Kidney (tissue), 14 donors: ENCODE results near the gene USB1. TPM values are rescaled to one million over a fixed set of nuclear protein-coding genes. Genes with fewer than 3 reads are reported as not detected.

Experiments used
- DNase-seq, 5 donors: peaks; one replicate each; pipeline ENCODE4 v3.0.0-alpha.2; 2013 to 2020
- FAIRE-seq: peaks from 2 replicates; lab custom pipeline; 2012; peaks lifted over from hg19 to GRCh38; lab: Jason Lieb, UNC
- H3K27ac ChIP-seq, 2 donors: one replicate each; pipeline ENCODE4 v1.7.0; 2013; ENCODE audit warnings: low read depth in 2 of 2, low read length in 2 of 2, inconsistent platforms in 1 of 2
- H3K27me3 ChIP-seq: one replicate; pipeline ENCODE4 v1.7.1; 2013; ENCODE audit warnings: low read length, inconsistent platforms; ENCODE audit not compliant: control insufficient read depth, insufficient read depth
- H3K36me3 ChIP-seq, 3 donors: one replicate each; pipeline versions ENCODE4 v1.7.0 to v1.7.1; 2013; ENCODE audit warnings: low read length in 3 of 3, control low read depth in 1 of 3, inconsistent platforms in 1 of 3; ENCODE audit not compliant: insufficient read depth in 3 of 3, control insufficient read depth in 2 of 3
- H3K4me1 ChIP-seq, 3 donors: one replicate each; pipeline versions ENCODE4 v1.7.0 to v1.7.1; 2013; ENCODE audit warnings: low read length in 3 of 3, inconsistent platforms in 1 of 3, low read depth in 1 of 3; ENCODE audit not compliant: control insufficient read depth in 2 of 3, insufficient read depth in 2 of 3
- H3K4me3 ChIP-seq, 3 donors: one replicate each; pipeline versions ENCODE4 v1.7.0 to v1.8.1; 2013; ENCODE audit warnings: low read length in 3 of 3, control low read depth in 1 of 3, inconsistent platforms in 1 of 3
- H3K9ac ChIP-seq, 3 donors: one replicate each; pipeline versions ENCODE4 v1.7.0 to v1.7.1; 2013; ENCODE audit warnings: low read length in 3 of 3, control low read depth in 1 of 3, inconsistent platforms in 1 of 3
- H3K9me3 ChIP-seq, 3 donors: one replicate each; pipeline versions ENCODE4 v1.7.0 to v1.7.1; 2013; ENCODE audit warnings: low read length in 3 of 3, control low read depth in 1 of 3, inconsistent platforms in 1 of 3; ENCODE audit not compliant: control insufficient read depth in 2 of 3, insufficient read depth in 1 of 3
- CTCF ChIP-seq: IDR thresholded peaks from 3 replicates; pipeline ENCODE4 v1.5.1; 2012; ENCODE audit warnings: mild to moderate bottlenecking, moderate library complexity, borderline replicate concordance; ENCODE audit not compliant: insufficient read depth; ENCODE audit errors: extremely low read depth
- intact Hi-C: fragments of 100-400 bp; cut with DNase I; formaldehyde crosslinking; loops from one replicate; pipeline ENCODE4 v1.11.1; 2022
- polyA plus RNA-seq: library from polyadenylated mRNA; stranded (reverse); fragments of 350-450 nt; fragmentation: Illumina TruSeq; extraction: RNeasy Lipid Tissue Mini Kit (QIAGEN cat#74804); gene quantifications from one replicate; pipeline ENCODE4 v1.2.3, GENCODE V29; 2014; ENCODE audit warnings: low read depth, low replicate concordance; ENCODE audit not compliant: insufficient read depth
- total RNA-seq: library from RNA; stranded (reverse); fragmentation: NEBNext Ultra II Directional; extraction: Animal tissue kit (Norgen Biotek cat#: 25700); gene quantifications from one replicate; pipeline ENCODE4 v1.2.1, GENCODE V29; 2021
- donor health status: control.
- donor health status: control.
- donor health status: control.
- donor health status: control.
- donor health status: control.
- donor health status: DM: yes; HTN: yes; CAD: no.
- donor health status: Normal renal cell carcinoma (clear cell type).

Gene USB1
- total and polyA plus RNA-seq, 2 donors from 2014 or later = 18.3 to 32.8 TPM

- peak in 4 of 5 donors; percentile 14 to 79 (median 41) for DNase-seq
- Histone ChIP-seq H3K27ac (no peak overlapping the region), H3K9me3 (no peaks in the 10 kb centered on the region), H3K4me1 (peaks cover 0 to 10% (median 0%) of the 10 kb centered on the region in 3 donors), H3K27me3 (peaks cover 4% of the 10 kb centered on the region), H3K36me3 (no peaks in the 10 kb centered on the region), H3K9ac (peak overlapping the region in 1 of 3 donors; percentile 19), H3K4me3 (peak overlapping the region in 2 of 3 donors; percentile 29 to 53)
- no peak for TF ChIP-seq CTCF
- intact Hi-C loops = no loop called here
- no peak for FAIRE-seq
Observed at GRCh38 chr16:57985204-57986181, 15.7 kb upstream of the USB1 start.

GRCh38 chr16:57986196-57986595 lies 15.0 kb upstream of the USB1 start:
- H3K4me3 ChIP-seq = no peak overlapping the region
- FAIRE-seq (no peak), DNase-seq (peak in 1 of 5 donors; percentile 40)
- no peak for TF ChIP-seq CTCF
- peaks cover 0 to 10% (median 0%) of the 10 kb centered on the region in 3 donors for H3K4me1 ChIP-seq
- H3K27ac ChIP-seq = no peak overlapping the region
- intact Hi-C loops = no loop called here
- no peak overlapping the region for H3K9ac ChIP-seq
- no peaks in the 10 kb centered on the region for H3K9me3 ChIP-seq
- H3K36me3 ChIP-seq = no peaks in the 10 kb centered on the region
- peaks cover 4% of the 10 kb centered on the region for H3K27me3 ChIP-seq

GRCh38 chr16:57987441-57988177 lies 13.6 kb upstream of the USB1 start:
- no peak overlapping the region for H3K4me3 ChIP-seq
- no peak overlapping the region for H3K27ac ChIP-seq
- no peak for TF ChIP-seq CTCF
- H3K9ac ChIP-seq = no peak overlapping the region
- H3K27me3 ChIP-seq = peaks cover 4% of the 10 kb centered on the region
- FAIRE-seq (no peak), DNase-seq (peak in 2 of 5 donors; percentile 31 to 32)
- intact Hi-C loops = no loop called here
- H3K4me1 ChIP-seq = peaks cover 0 to 10% (median 0%) of the 10 kb centered on the region in 3 donors
- H3K36me3 ChIP-seq = no peaks in the 10 kb centered on the region
- no peaks in the 10 kb centered on the region for H3K9me3 ChIP-seq
